Measurements from ENCODE around the gene STK39. TPM values are rescaled to one million over a fixed set of nuclear protein-coding genes. Genes with fewer than 3 reads are reported as not detected.
"Not testable (repeated sequence)": the region's sequence is repeated elsewhere in the genome, so short reads cannot be mapped to it uniquely, and the experiment has no call there.

The STK39 gene
- total RNA-seq, 1 donor from 2014 or later = 45.9 TPM

DNA sequence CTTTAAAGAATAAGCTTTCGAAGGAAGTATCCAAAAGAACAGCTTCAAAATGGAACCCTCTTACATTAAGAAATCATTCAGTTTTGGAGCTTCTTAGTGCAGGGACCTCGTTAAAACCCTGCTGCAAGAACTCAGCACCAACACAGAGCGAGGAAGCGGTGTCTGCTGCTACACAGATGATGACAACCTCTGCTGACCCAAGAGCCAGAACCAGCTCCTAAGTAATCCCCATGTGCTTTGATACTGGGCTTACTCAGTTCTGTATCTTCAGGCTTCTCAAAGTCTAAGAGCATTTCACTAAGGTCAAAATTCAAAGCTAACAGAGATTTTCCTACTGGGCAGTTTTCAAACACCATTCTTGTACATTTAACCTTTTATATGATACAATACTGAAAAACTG lies 194.6 kb downstream of the STK39 start:
- DNase-seq (ENCODE audit: low read depth) = no peak

DNA sequence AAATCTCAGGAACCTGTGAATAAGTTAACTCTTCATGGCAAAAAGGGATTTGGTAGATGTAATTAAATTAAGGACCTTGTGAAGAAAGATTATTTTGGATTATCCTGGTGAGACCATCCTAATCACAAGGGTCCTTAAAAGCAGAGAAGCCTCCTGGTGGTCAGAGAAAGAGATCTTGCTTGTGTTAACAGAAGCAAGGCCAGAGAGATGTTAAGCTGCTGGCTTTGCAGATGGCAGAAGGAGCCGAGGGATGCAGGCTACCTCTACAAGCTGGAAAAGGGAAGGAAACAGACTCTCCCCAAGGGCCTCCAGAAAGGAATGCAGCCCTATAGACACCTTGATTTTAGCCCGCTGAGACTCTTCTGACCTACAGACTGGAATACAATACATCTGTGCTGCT lies 197.0 kb downstream of the STK39 start:
- DNase-seq (ENCODE audit: low read depth) = no peak

DNA sequence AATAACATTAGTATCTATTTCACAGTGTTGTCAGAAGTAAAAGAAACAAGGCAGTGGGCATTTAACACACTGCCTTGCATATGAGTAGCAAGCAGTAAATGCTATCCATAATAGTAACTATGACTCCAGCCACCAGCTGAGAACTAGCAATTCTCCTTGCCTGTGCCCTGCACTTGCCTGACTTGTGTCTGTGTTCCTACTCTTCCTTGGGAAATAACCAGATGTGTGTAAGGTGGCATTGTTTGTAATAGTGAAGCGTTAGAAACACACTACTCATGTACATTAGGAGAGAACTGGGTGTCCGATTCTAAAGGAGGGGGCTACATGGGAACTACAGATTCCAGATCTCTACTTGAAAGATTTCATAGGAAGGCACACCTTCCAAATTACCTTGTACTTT lies 197.8 kb downstream of the STK39 start:
- DNase-seq (ENCODE audit: low read depth) = no peak

DNA sequence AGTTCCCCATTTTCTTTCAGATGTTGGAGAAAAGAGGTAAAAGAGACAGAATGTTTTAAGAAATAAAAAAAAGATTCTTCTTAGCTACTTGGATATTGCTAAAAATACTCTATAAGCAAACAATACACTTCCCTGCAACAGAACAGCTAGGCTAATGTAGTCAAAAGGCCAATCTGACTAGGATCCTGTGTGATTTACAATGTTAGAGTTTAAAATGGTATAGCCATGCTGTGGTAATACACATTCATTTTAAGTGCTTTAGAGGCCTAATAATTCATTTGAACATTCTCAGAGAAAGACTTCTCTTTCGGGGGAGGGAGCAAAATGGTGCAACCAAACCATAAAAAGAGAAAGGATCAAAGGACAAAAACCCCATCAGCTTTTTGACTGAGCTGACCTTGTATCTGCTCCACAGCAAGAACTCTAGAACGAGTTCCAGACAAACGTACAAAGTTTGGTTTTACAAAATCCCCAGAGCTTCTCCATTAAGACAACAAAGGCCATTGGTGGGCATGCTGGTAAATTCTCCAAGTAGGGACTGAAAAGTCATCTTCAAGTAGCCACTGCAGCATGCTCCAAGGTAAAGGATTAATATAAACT lies 200.2 kb downstream of the STK39 start:
- no peak for DNase-seq (ENCODE audit: low read depth)

DNA sequence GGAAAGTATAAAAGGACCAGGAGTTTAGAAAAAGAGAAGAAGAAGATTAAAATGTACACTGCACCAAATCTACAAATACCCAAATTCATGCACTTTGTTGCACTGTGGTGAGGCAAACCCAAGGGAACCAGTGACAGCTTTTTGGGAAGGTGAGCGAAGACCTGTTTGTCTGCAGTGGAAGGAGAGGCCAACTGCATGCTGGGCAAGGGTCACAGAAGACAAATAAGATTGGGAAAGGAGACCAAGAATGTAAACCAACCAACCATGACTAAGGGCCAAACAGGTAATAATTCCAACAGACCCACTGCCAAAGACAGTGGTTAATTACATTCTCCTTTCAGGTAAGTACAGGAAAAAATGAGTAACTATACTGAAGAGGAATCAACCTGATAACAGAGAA lies 202.8 kb downstream of the STK39 start:
- DNase-seq (ENCODE audit: low read depth) = no peak

DNA sequence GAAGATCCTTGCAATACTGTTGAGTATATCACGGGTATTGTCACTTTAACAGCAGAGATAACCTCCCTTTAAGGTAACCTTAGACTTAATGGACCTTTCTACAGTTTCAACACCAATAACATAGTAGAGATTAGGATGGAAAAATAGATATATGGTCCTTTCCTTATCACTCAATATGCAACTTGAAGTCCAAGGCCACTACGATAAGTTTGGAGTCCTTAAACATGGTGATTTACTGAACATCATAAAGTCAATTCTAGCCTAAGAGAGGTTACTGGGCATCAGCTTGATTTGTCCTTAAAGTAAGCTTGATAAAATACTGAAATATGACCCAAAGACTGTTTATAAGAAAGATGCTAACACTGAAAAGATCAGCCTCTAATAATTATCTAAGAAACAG lies 203.2 kb downstream of the STK39 start:
- no peak for DNase-seq (ENCODE audit: low read depth)

DNA sequence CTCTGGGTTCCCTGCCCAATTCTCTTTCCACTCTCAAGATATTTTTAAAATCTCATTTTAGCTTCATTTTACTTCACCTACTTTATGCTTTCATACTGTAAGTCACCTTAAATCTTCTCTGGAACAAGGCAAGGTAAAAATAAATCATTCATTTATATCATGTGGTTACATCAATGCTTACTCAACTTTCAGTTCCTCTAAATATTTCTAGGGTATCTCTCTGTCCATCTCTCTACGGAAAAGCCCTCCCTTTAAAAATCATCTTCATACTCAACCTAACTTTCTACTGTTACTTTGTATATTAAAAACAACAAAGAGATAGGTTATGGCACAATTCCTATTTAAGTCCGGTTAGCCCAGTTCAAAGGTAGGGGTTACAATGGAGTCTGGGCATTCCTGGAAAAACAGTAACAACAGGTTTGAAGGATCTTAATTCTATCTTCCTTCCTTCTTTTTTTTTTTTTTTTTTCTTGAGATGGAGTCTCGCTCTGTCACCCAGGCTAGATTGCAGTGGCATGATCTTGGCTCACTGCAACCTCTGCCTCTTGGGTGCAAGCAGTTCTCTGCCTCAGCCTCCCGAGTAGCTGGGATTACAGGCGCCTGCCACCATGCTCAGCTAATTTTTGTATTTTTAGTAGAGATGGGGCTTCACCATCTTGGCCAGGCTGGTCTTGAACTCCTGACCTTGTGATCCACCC lies 205.1 kb downstream of the STK39 start:
- not testable (repeated sequence) for DNase-seq (ENCODE audit: low read depth)

DNA sequence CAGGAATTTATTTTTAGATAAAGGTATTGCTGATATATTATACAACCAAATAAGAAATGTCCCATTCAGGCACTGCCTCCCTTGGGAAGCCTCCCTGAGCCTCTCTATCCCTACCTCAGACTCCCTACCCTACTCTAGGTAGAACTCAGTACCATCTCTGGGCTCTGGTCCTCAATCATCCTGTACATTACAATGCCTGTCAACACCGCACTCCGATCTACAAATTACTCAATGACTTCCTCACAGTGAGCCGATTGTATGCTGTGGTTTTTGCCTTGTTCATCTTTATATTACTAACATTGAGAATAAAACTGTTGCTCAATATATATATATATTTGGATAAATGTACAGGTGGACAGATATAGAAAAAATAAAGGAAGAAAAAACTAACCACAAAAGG lies 207.5 kb downstream of the STK39 start:
- DNase-seq (ENCODE audit: low read depth) = no peak

DNA sequence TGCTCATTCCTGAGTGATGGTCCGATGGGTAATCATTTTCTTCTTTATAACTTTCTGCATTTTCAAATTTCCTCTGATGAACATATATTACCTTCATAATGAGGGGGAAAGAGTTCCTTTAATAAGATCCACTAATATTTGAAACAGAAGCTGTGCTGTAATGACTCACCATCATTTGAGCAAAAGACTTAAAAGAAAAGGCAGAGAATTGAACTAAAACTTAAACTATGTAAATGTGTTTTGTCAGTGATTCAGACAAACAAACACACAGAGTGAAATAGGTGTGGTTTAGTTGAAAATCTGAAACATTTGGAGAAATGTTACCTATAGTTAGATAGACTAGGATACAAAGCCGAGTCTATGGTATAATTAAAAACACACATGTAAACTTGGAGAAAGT lies 209.6 kb downstream of the STK39 start:
- DNase-seq (ENCODE audit: low read depth) = no peak

DNA sequence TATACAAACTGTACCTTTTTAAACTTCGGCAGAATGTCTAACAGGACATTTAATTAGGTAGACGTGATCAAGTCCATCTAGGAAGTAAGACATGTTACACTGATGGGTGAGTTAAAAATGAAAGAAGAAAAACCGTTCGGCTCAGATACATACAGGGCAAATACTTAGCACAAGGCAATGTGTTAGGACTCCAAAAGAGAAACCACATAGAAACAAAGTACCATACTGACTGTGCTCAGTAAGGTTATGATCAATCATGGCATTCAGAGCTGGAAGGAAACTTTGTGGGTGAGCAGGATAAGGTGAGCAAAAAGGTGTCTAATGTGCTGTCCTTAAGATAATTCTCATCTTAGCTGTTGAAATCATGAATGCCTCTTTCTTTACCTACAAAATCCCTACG lies 211.9 kb downstream of the STK39 start:
- DNase-seq (ENCODE audit: low read depth) = no peak

DNA sequence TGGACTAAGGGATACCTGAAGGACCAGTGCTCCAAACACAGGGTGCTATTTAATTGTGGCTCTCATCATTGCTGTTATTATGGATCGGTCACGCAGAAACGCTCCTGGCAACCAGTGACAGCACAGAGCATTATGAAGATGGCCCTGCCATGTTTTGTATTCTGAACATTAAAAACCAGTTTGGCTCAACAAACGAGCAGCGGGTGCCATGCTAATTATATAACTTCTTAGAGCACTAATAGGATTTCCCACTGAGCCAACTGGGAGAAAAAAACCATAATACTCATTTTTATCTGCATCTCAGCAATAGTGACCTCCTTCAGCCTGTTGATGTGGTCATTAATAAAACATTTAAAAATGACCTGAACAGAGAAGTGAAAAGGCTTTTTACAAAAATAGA lies 212.8 kb downstream of the STK39 start:
- DNase-seq (ENCODE audit: low read depth) = no peak

DNA sequence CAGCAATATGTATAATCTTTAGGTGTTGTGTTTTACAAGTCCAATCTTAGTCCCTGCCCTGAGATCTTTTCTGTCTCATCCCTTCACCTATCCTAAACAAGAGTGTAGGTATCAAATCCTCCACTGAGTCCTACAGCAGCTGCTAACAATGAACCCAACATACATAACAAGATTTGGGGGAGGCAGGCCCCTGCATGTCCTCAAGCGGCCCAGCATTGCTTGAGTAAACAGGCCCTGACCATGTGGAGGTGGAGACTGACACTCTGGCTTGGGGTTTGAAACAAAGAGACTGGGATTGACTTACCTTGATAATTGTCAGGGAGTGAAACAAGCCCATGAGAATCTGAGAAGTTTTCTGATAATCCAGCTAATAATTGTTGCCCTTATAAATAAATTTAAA lies 213.4 kb downstream of the STK39 start:
- DNase-seq (ENCODE audit: low read depth) = no peak

DNA sequence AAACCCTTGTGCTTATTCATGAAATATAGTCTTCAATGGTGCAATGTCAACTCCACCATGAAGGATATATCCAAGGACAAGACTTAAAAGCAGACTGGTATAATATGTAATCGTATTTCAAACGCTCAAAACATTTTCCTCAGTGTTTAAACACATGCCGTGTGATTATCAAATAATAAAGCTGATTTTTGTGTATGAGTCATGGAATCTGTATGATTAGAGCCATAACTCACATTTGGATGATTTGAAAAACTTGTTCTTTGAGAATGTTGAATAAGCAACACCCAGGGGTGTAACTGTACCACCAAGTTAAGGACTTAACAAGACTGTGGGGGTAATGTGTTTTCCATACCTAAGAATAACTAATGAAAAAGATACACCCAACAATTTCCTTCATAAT lies 215.3 kb downstream of the STK39 start:
- DNase-seq (ENCODE audit: low read depth) = no peak

DNA sequence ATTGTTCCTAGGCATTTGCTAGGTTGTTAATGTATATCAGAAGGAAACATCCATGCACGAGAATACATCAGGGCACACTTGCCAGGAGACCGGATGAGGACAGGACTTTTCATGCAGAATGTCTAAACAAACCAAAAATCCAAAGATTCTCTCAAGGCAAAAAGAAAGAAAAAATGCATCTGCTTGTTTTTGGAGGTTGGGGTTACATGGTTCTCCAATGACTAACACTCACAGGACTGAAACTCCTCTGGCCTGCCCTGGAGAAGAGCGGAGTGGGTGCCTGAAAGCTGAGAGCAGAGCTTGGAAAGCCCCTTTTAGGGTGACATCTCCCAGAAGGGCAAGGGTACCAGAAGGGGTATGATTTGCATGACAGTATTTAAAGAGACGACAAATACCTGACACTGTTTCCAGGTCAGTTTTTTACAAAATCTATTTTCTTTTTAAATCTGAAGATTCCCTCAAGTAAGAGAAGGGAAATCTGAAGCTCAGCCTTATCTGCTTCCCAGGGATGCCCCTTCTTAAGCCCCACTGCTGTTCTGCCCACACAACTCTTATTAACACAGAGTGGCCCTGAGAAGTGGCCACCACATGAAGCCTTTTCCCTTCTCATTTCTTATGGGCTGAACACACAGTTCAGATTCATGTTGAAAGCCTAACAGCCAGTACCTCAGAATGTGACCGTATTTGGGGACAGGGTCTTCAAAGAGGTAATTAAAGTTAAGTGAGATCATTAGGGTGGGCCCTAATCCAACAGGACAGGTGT lies 216.4 kb downstream of the STK39 start:
- peak; percentile 55 for DNase-seq (ENCODE audit: low read depth)

DNA sequence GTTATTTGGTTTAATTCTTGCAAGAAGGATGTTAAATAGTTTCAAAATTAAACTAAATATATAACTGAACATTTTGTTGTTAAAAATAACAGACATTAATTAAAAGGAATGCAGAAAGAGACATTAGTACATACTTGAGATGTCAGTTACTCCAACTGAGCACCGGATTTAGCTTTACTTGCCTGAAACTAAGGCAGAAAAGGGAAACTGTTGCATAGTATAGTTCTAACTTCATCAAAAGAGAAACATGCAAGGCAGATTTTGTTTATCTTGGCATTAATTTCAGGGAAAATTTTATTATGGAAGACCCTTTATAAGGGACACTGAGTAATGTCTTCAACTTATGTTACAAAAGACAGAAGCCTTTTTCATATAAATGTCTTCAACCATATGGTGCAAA lies 218.3 kb downstream of the STK39 start:
- DNase-seq (ENCODE audit: low read depth) = no peak

DNA sequence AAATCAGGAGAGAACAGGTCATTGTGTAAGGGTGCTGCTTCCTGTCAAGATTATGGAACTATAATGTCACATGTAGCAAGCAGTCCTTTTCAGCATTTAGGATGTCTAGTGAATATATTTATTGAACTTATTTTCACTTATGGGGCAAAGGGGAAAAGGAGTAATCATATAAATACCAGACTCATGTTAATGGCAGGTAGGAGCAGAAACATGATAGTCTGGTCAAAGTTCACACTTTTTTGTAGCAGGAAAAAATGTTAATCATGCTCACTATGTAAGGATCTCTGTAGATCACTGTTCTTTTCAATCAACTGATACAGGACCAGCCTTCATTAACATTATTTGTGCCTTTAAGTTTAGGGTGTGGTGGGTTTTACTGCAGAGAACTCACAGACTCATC lies 219.0 kb downstream of the STK39 start:
- DNase-seq (ENCODE audit: low read depth) = no peak

DNA sequence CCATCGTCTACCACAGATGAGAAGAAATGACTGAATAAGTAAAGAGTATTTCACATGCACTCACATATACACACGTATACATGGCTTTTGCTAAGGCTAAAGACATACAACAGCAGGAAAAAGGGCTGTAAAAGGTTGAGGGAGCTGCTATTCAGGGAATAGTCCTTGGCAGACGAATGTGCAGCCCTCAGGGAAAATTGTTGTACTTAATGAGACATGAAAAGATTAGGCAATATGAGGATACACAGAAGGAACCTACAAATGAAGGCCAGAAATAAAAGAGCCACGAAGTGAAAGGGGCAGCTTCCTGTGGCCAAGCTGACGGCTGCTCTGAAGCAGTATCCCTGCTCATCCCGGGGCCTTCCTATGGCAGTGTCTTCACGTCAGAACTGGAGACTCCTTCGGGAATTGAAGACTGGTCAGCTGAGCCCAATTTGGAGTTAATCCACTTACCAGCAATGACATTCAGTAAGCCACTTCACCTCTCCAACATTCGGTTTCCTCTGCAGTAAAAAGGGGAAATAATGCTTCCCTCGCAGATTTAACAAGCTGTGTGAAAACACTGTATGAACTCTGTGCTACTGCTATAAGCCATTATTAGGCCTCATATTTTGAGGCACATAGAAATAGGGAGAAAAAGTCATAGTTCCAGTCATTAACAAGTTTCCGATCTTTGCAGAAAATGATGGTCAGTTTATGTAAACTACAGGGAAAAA lies 221.8 kb downstream of the STK39 start:
- DNase-seq (ENCODE audit: low read depth) = no peak

DNA sequence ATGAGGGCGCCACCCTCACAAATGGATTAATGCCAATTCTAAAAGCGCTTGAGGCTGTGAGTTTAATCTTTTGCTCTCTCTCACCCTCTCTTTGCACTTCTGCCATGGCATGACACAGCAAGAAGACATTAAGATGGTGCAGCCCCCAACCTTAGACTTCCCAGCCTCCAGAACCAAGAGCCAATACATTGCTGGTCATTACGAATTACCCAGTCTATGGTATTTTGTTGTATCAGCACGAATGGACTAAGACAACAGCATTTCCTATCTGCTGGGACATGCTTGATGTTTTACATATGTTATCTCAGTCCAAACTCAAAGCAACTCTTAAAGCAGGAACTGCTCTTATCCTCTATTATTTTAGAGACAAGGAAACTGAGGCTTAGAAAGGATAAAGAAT lies 222.9 kb downstream of the STK39 start:
- no peak for DNase-seq (ENCODE audit: low read depth)

DNA sequence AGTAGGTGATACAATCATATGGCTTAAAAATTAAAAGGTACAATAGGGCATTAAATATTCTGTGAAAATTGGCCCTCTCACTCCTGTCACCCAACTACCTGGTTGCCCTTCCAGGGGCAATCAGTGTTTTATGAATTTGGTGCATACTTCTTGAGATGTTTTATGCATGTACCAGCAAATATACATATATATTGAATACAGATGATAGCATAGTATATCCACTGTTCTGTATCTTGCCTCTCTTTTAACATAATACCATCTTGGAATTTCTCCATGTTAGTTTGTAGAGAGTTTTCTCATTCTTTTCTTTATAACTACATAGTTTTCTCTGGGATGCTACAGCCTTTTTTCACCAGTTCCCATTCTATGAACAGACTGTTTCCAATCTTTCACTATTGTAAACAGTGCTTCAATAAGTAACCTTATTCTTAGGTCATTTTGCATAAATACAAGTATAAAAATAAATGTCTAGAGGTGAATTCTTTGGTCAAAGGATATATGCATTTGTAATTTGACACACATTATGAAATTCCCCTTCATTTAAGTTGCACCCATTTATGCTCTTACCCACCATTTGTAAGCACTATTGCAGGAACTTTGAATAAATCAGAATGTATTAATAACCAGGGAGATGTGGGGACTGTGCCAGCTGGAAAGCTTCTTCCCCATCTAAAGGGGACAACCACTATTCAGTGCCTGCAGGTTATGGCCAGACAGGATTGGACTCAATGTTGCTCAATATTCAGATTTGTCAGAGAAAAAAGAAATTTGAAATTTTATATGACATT lies 225.4 kb downstream of the STK39 start:
- DNase-seq (ENCODE audit: low read depth) = no peak

DNA sequence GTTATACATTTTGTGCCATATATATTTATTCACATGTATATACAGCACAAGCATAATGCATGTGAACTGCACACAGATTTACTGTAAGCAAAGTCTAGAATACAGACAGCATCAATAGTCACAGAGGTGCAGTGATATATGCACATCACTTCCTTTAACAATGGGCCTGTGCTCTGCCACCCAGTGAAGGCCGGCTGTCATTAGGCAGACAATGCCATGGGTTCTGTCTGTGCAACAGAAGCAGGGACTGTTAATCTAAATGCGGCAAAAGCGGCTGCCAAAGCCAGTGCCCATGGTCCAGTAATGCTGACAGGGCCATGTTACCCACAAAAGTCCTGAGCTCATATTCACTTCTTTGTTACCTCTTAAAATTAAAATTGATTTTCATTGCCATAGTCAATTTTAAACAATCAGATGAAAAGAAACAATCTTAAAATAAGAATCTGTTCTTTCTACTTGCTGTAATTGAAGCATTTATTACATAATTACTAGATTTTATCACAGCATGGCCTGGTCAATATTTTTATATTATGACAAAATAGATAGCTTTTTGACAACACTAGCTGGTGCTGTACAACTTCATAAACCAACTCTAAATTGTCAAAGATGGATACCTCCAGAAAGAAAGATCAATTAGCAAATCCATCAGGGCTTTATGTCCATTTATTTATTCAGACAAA lies 232.0 kb downstream of the STK39 start:
- DNase-seq (ENCODE audit: low read depth) = no peak

DNA sequence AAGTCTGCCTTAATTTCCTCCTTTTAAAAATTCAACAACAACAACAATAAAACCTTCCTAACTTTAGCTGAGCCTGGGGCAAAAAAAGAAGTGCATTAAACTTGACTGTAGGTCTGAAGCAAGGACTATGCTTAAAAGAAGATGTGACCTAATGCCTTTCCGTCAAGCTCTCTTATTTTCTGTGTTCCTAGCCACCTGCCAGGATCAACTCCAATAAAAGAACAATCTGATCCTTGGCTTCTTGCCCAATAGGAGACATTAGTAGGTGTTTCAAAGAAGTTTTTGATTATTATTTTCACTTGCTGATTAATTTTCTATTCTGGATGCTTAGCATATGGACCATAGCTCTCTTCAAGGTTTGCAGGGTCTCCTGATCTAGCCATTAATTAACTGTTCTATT lies 237.5 kb downstream of the STK39 start:
- no peak for DNase-seq (ENCODE audit: low read depth)
